ENCODE data around the gene DDHD1.
A peak's percentile ranks its signal among the peaks of the same experiment; 100 is the strongest.
"Not testable (repeated sequence)": the region's sequence is repeated elsewhere in the genome, so short reads cannot be mapped to it uniquely, and the experiment has no call there.

DDHD1 gene

GRCh38 chr14:53108292-53109104, 44.6 kb downstream of the DDHD1 start:
- DNase-seq (ENCODE audit: low read depth), result peak; percentile 13

DNA sequence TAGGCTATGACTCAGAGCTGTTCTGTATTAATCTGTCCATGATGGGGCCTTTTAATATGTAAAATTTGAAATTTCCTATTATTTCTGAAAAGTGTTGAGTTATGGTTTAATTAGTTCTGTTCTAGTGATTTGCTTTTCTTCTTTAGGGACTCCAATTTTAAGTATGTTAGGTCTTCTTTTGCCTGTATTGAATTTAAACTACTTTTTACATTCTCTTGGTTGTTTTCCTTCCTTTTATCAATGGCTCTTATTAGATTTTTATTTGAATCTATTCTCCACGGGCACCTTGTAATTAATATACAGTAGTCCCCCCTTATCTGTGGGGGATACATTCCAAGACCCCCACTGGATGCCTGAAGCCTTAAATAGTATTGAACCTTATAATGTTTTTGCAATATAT, 46.4 kb downstream of the DDHD1 start:
- DNase-seq (ENCODE audit: low read depth), result no peak

DNA sequence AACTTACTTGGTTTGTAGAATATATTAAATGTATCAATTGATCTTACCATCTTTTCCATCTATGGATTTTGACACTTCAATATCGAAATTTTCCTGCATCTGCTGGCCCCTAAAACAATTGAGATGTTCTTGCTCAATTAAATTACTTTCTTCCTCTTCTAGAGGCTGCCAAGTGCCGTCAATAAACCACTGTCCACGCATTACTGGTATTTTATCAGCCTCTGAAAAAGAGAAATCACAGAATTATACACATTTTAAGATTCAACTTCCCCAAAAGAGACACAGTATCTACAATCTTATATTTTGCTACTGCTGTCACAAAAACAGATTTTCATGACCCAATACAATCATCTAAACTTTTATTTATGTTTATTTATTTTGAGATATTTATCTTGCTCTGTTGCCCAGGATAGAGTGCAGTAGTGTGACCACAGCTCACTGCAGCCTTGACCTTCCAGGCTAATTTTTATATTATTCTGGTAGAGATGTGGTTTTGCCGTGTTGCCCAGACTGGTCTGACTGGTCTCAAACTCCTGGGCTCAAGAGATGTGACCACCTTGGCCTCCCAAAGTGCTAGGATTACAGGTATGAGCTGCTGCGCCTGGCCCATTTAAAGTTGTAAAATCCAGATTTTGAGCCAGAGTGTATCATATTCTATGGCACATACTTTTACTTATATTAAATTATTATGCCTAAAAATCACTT, 49.3 kb downstream of the DDHD1 start:
- no peak for DNase-seq (ENCODE audit: low read depth)

GRCh38 chr14:53093206-53093605, 59.9 kb downstream of the DDHD1 start:
- DNase-seq (ENCODE audit: low read depth), result peak; percentile 33

DNA sequence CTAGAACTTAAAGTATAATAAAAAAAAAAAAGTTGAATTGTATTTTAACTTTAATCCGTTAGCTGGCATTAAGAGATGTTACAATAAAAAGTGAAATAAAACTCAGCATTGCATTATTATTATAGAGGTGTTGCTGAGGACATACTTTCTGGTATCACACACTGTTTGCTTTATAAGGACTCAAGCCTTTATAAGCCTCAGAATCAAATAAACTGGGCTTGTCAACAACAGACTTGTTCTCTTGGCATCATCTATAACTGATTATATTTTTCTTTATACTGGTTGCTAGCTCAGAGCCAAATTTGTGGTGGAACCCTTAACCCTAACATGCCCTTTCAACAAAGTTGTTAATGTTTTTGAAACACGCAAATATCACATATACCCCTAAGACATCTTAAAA, 62.3 kb downstream of the DDHD1 start:
- no peak for DNase-seq (ENCODE audit: low read depth)

DNA sequence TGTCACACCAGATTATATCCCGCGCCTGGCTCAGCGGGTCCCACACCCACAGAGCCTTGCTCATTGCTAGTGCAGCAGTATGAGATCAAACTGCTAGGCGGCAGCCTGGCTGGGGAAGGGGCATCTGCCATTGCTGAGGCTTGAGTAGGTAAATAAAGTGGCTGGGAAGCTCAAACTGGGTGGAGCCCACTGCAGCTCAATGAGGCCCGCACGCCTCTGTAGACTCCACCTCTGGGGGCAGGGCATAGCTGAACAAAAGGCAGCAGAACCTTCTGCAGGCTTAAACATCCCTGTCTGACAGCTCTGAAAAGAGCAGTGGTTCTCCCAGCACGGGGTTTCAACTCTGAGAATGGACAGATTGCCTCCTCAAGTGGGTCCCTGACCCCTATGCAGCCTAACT, 68.2 kb downstream of the DDHD1 start:
- not testable (repeated sequence) for DNase-seq (ENCODE audit: low read depth)

DNA sequence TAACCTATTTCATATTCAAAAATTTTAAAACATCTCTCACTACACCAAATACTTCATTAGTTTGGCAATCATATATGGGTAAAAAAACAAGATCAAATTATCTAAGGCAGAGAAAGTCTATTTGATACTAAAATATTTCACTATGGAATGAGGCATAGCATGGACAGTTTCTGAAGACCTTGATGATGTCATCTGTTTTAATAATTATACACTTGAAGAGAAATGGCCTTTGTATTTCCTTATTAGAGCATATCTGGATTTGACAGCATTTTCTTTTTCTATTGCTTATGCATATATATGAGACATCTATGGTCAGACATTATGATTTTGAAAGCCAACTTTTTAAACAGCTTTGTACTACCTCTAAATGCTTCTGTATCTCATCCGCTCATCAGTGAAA, 88.6 kb downstream of the DDHD1 start:
- no peak for DNase-seq (ENCODE audit: low read depth)

GRCh38 chr14:53062856-53063255, 90.3 kb downstream of the DDHD1 start:
- no peak for DNase-seq (ENCODE audit: low read depth)

DNA sequence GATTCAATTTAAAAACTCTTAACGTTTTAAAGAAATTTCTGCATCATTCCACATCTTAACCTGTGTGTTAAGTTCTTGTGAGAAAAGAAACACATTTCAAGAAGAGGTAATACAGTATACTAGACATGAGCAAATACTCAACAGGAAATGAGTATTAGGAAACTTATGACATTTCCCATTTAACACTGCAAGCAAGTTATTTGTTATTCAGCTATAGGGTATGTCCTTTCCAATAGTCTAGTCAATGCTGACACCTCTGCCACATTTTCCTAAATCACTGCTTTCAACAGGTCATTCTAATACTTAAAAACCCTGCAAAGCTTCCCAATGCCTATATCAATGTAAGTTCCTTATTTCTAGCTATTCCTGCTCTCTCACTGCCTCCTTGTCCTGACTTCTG, 93.1 kb downstream of the DDHD1 start:
- DNase-seq (ENCODE audit: low read depth), result no peak

- DNase-seq (ENCODE audit: low read depth), result peak; percentile 54
Measured at GRCh38 chr14:53055003-53055402, 98.1 kb downstream of the DDHD1 start.

DNA sequence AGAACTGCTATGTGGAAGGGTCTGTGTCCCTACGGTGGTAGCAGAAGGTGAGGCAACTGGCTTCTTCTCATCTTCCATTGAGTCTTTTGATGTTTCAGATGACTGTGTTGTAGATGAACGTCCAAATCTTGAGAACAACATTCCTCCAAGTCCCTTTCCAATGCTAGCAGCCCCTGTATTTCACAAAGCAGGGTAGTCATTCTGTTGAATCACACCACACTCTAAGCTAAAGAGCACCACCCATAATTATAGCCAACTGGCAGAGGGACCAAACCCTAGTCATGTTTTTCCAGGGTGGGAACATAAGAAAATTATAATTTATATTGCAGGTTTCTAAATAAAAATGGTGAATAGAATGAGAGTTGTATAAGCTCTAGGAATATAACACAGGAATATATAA, 98.7 kb downstream of the DDHD1 start:
- peak; percentile 54 for DNase-seq (ENCODE audit: low read depth)

- no peak for DNase-seq (ENCODE audit: low read depth)
Measured at GRCh38 chr14:53048631-53049030, 104.5 kb downstream of the DDHD1 start.

DNA sequence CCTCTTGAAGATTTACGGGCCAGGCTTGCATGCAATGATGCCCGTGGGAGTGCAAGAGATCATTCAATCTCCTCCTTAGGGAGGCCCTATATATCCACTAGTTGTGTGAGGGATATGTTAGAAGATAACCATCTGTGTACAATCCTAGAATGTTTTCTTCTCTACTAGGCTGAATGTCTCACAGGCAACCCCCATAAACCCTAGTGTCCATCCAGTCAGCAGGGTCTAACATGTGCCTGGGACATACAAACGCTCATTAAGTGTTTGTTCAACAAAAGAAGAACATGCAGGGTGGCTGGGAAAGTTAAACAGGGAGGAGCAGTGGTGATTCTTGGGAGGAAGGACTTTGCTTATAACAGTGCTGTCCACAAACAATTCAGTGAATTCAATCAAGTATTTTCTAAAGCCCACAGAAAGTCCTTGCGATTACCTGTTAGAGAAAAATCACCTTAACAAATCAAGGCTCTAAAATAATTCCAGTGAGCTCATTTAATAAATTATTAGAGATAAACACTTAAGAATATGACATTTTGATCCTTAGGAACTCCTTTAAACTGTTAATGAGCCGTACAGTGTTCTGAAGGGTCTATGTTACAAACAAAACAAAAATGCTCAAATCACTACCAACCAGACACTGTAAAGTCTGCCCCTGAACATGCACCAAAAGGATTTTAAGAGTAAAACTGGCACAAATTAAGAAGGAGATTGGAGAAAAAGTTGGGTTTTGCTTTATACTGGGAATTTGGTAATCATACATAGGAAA, 105.6 kb downstream of the DDHD1 start:
- peak; percentile 49 for DNase-seq (ENCODE audit: low read depth)

DNA sequence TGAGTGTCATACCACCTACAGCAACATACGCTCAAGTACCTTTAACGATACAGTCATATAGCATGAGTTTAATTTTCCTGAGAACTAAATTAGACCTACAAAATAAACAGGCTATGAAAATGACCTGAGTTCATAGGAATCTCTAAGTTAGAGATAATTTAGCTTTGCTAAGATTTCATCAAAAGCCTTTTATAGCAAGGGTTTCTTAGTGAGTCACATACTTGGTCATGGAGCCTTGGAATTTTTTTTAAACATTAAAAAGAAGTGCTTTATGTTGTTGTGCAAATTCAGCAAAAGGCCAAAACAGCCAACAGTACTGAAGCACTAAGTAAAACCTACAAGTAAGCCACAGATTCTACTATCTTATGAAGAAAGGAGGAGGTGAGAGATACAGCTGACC, 108.6 kb downstream of the DDHD1 start:
- peak; percentile 90 for DNase-seq (ENCODE audit: low read depth)

GRCh38 chr14:53043027-53043581, 110.0 kb downstream of the DDHD1 start:
- DNase-seq (ENCODE audit: low read depth), result peak; percentile 86

GRCh38 chr14:53042480-53042879, 110.6 kb downstream of the DDHD1 start:
- peak; percentile 59 for DNase-seq (ENCODE audit: low read depth)

- no peak for DNase-seq (ENCODE audit: low read depth)
Measured at GRCh38 chr14:53041067-53041466, 112.1 kb downstream of the DDHD1 start.

GRCh38 chr14:53038629-53039028, 114.5 kb downstream of the DDHD1 start:
- DNase-seq (ENCODE audit: low read depth), result no peak

GRCh38 chr14:53037016-53037415, 116.1 kb downstream of the DDHD1 start:
- no peak for DNase-seq (ENCODE audit: low read depth)

DNA sequence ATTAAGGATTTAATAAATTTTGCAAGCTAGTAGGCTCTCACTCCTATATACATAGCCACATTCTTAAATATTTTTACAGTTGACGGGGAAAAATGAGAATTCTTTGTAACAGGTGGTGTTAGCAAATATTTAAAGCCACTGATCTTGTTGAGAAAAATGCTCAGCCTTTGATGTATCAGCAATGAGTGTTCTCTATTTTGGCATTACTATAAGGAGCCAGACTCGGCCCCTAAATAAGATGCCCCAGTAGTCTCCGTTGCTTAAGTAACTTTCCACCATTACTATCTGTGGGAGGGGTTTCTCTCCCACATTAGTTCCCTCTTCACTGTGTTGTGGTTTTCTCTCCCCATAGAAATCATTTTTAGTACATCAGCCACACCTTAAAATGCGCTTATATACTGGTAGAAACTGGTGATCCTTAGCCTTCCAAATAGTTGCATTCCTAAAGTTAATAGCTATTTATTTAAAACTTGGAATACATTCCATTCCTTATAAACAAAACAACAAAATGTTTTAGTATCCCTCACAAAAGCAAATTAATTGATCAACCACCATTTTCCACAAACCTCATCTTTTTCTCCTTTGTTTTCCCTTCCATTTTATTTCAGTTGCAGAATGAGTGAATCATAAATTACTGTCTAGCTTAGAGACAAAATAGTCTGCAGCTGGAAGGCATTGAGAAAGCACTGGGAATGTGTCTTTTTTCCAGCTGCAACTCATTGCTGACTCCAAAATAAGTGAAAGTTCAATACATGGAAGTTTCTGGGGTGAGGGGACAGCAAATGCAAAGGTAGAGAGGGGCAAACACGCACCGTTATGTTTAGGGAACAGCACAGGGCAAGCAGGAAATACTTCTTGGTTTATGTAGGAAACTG, 117.5 kb downstream of the DDHD1 start:
- peak; percentile 29 for DNase-seq (ENCODE audit: low read depth)

DNA sequence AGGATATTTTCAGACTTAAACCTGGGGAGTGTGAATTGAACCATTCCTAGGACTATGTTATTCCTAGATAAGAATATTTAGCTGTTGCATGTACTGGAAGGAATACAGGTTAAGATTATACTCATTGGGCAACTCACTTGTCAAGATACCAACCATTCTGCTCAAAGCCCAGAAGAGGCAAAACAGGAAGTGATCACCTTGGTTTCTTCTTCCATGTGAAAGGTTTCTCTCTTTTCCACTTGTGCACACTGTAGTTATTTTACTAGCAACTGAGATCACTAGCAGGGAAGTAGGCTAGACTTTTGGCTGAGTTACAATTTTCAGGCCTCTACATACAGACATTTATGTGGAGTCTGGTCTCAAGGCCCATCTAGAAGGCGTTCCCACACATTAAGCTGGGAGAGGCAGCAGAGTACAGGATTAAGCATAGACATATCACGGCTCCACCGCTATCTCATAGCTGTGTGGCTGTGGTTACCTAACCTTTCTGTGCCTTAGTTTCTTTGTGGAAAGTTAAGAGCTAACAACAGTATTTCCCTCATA, 118.4 kb downstream of the DDHD1 start:
- DNase-seq (ENCODE audit: low read depth), result peak; percentile 29
